GM21367 (cell line): Measurements from ENCODE around the gene PABPC4L.
"Not testable (repeated sequence)": the region's sequence is repeated elsewhere in the genome, so short reads cannot be mapped to it uniquely, and the experiment has no call there.

Experiments
- ATAC-seq: cut with Tn5 transposase; IDR thresholded peaks from one replicate; pipeline ENCODE4 v1.9.1; 2021; ENCODE audit not compliant: unreplicated experiment

Gene PABPC4L

DNA sequence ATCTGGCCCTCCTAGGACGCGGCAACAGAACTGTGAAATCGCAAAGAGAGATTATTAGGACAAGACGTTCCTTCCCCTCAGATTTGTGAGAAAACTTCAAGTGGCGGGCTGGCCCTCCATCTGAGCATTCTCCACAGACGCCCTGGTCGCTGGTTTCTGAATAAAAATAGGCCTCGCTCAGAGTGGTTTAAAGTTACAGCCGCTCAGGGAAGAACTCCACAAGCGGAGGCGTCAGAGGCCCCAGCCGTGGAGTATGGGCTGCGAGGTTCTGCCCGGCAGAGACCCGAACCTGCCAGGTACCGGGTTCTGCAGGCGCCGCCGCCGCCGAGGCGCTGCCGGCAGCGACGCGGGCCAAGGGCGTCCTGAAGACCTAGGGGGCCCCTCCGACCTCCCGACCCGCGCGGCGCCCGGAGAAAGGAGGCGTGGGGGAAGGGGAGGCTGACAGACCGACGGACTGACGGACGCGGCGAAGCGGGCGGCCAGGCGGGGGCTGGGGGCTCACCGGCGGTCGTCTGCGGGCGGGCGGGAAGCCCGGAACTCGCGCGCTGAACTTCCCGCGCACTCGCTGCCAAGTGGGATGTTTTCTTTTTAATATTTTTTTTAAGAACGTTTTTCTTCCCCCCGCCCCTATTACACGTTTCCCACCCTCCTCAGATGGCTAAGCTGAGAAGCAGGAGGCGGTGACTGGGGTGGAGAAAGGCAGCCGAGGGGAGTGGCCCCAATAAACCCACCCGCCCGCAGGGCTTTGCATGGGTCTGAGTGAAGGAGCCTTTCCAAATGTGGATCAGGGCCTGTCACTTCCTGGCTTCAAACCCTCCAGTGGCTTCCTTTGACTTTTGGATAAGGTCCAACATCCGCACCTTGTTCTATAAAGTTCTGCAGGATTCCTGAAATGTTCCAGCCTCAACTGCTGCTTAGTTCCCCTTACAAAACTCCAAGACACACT, at the start of gene PABPC4L:
Gene PABPC4L, minus strand, starts transcription at position 574 of the 946 bp plus-strand sequence. CDS start 770 bp downstream, outside the sequence.
- ATAC-seq: no peak

DNA sequence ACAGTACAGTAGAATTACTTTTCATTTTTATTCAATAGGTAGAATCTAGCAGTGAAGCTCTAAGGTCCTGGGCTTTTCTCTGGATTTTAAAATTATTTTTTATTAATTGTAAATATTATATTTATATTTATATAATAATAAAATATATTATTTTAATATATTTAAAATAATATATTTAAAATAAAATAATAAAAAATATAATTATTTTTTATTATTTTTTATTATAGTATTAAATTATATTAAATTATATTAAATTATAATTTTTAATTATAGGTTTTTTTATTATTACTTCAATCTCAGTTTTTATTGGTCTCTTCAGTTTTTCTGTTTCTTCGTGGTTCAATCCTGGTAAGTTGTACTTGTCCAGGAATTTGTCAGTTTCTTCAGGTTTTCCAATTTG, 49.7 kb upstream of the PABPC4L start:
- no peak for ATAC-seq

- ATAC-seq: no peak
These were observed 42.4 kb upstream of the PABPC4L start for GRCh38 chr4:134243742-134244713.

GRCh38 chr4:134219043-134219442, 17.5 kb upstream of the PABPC4L start:
- ATAC-seq: no peak

DNA sequence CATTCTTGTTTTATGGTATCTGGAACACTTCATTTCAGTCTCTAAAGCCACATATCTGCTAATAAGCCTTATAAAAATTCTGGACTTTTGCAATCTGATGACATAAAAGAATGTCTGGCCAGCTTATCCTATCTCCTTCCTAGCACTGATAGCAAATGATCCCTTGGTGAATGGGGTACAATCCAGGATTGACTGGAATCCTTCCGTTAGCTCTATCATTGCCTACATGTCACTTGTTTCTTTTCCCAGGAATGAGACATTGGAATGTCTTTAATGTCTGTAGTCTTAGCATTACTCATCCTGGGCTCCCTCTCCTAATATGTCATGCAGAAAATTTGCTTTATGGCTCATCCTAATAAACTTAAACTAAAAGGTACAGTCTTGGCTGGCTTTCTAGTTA, 14.8 kb upstream of the PABPC4L start:
- no peak for ATAC-seq

DNA sequence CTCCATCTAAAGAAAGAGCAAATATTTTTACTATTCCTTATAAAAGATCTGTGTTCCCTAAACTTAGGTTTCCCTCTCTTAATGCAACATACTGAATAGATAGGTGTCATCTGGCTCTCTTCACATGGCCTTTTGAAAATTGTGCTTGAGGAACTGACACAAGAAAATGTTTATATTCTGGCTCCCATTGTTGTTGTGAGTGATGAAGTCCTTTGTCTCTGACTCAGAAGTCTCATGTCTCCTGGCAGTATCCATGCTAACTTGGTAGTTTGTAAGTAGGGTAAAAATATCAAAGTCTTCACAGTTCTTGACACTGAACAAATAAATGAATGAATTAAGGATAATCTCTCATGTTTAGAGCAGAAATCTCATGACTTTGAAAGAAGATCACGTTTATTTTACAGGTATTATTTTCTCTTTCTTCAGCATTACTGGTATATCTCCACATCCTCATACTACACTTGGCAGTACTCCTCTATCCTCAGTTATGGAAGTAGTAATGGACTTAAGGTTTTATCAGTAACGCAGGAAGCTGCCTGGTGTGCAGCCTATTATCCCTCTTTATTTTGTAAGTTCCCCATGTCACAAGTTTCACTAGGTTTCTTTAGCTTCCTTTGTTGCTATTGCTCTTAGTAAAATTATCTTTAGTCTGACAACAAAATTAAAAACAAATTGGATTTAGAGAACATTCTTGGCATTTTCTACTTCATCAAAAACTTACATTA, 14.2 kb upstream of the PABPC4L start:
- ATAC-seq: no peak

DNA sequence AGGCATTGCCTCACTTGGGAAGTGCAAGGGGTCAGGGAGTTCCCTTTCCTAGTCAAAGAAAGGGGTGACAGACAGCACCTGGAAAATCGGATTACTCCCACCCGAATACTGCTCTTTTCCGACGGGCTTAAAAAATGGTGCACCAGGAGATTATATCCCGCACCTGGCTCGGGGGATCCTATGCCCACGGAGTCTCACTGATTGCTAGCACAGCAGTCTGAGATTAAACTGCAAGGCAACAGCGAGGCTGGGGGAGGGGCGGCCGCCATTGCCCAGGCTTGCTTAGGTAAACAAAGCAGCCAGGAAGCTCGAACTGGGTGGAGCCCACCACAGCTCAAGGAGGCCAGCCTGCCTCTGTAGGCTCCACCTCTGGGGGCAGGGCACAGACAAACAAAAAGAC, 6.4 kb upstream of the PABPC4L start:
- not testable (repeated sequence) for ATAC-seq

DNA sequence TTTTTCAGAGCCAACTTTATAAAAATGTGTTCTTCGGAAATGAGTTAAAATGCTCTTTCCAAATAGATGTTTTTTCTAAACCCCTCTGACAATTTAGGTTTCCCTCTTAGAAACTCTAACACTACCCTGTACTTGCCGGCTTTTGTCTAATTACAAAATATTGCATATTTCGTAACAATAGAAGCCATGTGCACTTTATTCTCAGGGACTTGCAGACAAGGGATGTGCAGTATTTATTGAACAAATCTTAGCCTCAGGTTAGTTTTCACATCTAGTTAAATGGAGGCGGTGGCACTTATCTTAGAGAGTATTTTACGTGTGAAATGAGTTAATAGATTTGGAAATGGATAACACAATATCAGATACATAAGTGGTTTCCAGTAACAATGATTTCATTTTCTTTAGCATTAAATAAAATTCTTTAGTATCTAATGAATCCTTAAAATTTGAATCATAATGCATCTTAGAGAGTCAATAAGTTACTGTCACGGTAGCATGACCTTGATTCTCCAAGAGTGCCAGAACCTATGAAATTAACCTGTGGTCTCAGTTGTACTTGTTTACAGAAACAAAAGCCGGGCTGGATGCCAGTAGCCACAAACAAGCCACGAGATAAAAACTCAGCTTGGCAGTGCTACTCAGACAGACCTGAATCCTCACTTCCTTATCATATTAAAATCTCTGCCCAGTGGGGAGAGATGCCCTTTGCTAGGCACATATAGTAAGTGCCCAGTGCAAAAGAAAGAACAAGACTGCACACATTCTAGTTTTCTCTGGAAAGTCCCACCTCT, 772 bp upstream of the PABPC4L start:
- ATAC-seq: no peak

- ATAC-seq: no peak
These were observed 776 bp downstream of the PABPC4L start for GRCh38 chr4:134200811-134201215.

GRCh38 chr4:134189949-134190348, 11.6 kb downstream of the PABPC4L start:
- ATAC-seq: no peak

DNA sequence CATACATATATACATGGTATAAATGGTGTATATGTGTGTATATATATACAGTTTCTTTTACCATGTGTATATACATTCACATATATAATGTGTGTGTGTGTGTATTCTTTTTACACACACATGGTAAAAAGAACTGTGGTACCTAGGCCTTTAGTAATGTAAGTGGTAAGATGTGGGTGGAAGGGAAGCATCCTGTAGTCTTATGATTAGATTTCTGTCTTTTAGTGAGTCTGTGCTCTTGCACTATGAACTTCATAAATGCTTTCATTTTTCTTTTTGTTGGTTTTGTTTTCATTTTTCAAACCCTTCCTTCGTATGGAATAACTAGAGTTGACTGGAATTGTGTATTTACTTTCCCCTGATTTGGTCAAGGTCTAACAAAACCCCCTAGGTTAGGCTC, 12.1 kb downstream of the PABPC4L start:
- no peak for ATAC-seq

DNA sequence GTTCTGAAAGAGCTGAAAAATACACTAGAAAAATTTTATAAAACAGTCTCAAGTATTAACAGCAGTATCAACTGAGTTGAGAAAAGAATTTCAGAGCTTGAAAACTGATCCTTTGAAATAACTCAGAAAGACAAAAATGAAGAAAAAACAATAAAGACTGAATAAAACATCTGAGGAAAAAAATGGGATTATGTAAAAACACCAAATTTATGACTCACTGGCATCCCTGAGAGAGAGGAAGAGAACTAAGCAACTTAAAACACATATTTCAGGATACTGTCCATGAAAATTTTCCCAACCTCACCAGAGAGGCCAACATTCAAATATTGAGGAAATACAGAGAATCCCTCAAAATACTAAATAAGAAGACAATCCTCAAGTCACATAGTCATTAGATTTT, 22.9 kb downstream of the PABPC4L start:
- ATAC-seq: no peak

DNA sequence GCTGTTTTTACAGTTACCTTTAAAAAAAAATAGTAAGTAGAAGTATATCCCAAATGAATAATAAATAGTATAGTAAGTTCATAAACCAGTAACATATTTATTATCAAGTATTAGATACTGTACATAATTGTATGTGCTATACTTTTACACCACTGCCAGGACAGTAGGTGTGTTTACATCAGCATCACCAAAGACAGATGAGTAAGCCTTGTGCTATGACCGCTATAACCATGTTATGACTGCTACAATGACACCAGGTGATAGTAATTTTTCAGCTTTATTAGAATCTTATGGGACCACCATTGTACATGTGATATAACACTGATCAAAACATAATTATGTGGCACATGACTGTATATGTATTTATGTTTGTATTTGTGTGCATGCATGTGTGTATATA, 27.3 kb downstream of the PABPC4L start:
- no peak for ATAC-seq

- no peak for ATAC-seq
These were observed 41.4 kb downstream of the PABPC4L start for GRCh38 chr4:134160211-134160610.

DNA sequence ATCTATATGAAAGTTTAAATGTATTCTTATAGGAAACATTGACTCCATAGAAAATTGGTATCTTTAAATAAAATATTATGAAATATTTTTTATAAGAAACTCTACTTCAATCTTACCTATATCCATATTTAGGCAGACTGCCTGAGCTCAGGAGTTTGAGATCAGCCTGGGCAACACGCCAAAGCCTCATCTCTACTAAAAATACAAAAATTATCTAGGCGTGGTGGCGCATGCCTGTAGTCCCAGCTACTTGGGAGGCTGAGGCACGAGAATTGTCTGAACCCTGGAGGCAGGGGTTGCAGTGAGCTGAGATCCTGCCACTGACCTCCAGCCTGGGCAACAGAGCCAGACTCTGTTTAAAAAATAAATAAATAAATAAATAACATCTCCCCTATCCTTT, 47.5 kb downstream of the PABPC4L start:
- ATAC-seq: no peak

DNA sequence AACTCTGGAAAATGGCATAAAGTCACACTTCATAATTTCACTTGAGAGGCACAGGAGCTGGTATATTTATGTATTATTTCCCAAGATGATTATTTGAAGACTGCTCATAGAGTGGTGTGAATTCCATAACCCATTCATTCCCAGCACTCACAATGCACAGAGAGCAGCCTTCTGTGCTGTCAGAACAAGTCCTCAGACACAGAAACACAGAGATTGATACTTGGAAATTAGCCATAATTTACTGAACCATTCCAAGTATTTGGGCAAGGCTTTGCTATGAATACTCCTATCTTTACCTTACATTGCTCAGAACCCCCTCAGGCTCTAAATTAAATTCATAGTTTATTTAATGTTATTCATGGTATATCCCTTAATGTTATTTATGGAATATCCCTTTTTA, 53.6 kb downstream of the PABPC4L start:
- ATAC-seq: no peak
